IMR-90 (cell line): Measurements from ENCODE around the gene COX19. TPM values are rescaled to one million over a fixed set of nuclear protein-coding genes. Genes with fewer than 3 reads are reported as not detected.

Source experiments
- ATAC-seq: fragments of 200-7000 bp; cut with Tn5 transposase; 2 replicates; pipeline ENCODE4 v1.9.1; 2020; ENCODE audit warnings: low read depth, mild to moderate bottlenecking, moderate library complexity
- BruUV-seq: library from RNA; stranded (reverse); fragments of 400-500 nt; replicated peaks from 2 replicates; lab custom pipeline; 2021; lab: Mats Ljungman, UMichigan
- CTCF ChIA-PET: fragments of 300-600 bp; formaldehyde crosslinking; extraction: SDS; loops from one replicate; lab custom pipeline; 2021; ENCODE audit warnings: antibody characterized with exemption; lab: Yijun Ruan, JAX
- POLR2A ChIA-PET: fragments of 300-600 bp; sonication (Branson Sonifier 250); formaldehyde crosslinking; loops from one replicate; lab custom pipeline; 2022; ENCODE audit warnings: antibody characterized with exemption; ENCODE audit not compliant: unreplicated experiment; lab: Charles Lee
- DNase-seq: peaks from one replicate; pipeline ENCODE4 v3.0.0; 2013
- H2AFZ ChIP-seq: replicated peaks from 2 replicates; pipeline ENCODE3; 2013; ENCODE audit warnings: low read length, mild to moderate bottlenecking; ENCODE audit not compliant: poor library complexity
- H2AK5ac ChIP-seq: 2 replicates; pipeline ENCODE4 v1.6.1; 2013; ENCODE audit warnings: low read depth, low read length, inconsistent platforms
- H2AK9ac ChIP-seq: replicated peaks from 2 replicates; pipeline ENCODE3; 2013; ENCODE audit warnings: mild to moderate bottlenecking, low read depth, low read length, moderate library complexity; ENCODE audit not compliant: poor library complexity
- H2BK120ac ChIP-seq: 2 replicates; pipeline ENCODE4 v1.6.1; 2013; ENCODE audit warnings: low read depth, low read length, inconsistent platforms
- H2BK15ac ChIP-seq: 3 replicates; pipeline ENCODE4 v1.6.1; 2013; ENCODE audit warnings: low read depth, low read length, inconsistent platforms
- H2BK20ac ChIP-seq: 2 replicates; pipeline ENCODE4 v1.6.1; 2013; ENCODE audit warnings: low read depth, mild to moderate bottlenecking, inconsistent platforms, low read length, moderate library complexity
- H2BK5ac ChIP-seq: 2 replicates; pipeline ENCODE4 v1.6.1; 2013; ENCODE audit warnings: mild to moderate bottlenecking, low read depth, low read length, inconsistent platforms; ENCODE audit not compliant: poor library complexity, severe bottlenecking
- H3K14ac ChIP-seq: replicated peaks from 2 replicates; pipeline ENCODE4 v1.6.1; 2013; ENCODE audit warnings: low read depth, low read length, inconsistent platforms
- H3K18ac ChIP-seq: 2 replicates; pipeline ENCODE4 v1.6.1; 2013; ENCODE audit warnings: low read depth, low read length, control low read depth
- H3K23ac ChIP-seq: 2 replicates; pipeline ENCODE4 v1.6.1; 2013; ENCODE audit warnings: low read depth, low read length, inconsistent platforms
- H3K27ac ChIP-seq: 2 replicates; pipeline ENCODE4 v1.5.1; 2013; ENCODE audit warnings: mild to moderate bottlenecking, control low read depth, low read length; ENCODE audit not compliant: insufficient read depth
- H3K27me3 ChIP-seq: 2 replicates; pipeline ENCODE4 v1.6.1; 2013; ENCODE audit warnings: low read length; ENCODE audit not compliant: control insufficient read depth, insufficient read depth
- H3K36me3 ChIP-seq: 2 replicates; pipeline ENCODE4 v1.6.1; 2013; ENCODE audit warnings: low read length, mixed read lengths; ENCODE audit not compliant: control insufficient read depth, insufficient read depth
- H3K4ac ChIP-seq: 2 replicates; pipeline ENCODE4 v1.6.1; 2013; ENCODE audit warnings: low read depth, low read length, inconsistent platforms
- H3K4me1 ChIP-seq: 2 replicates; pipeline ENCODE4 v1.6.1; 2013; ENCODE audit warnings: low read length, mixed read lengths; ENCODE audit not compliant: control insufficient read depth, insufficient read depth
- H3K4me2 ChIP-seq: 2 replicates; pipeline ENCODE4 v1.6.1; 2013; ENCODE audit warnings: low read depth, mild to moderate bottlenecking, control low read depth, low read length, moderate library complexity
- H3K4me3 ChIP-seq: 2 replicates; pipeline ENCODE4 v1.5.1; 2013; ENCODE audit warnings: low read depth, mild to moderate bottlenecking, control low read depth, low read length, moderate library complexity; ENCODE audit not compliant: insufficient read depth
- H3K56ac ChIP-seq: 2 replicates; pipeline ENCODE4 v1.6.1; 2013; ENCODE audit warnings: low read length, inconsistent platforms; ENCODE audit not compliant: insufficient read depth; ENCODE audit errors: extremely low read depth
- H3K79me1 ChIP-seq, 2 experiments: 2 replicates each; pipeline ENCODE4 v1.6.1; 2013; ENCODE audit warnings: low read length in 2 of 2, inconsistent platforms in 1 of 2, low read depth in 1 of 2
- H3K9ac ChIP-seq: 2 replicates; pipeline ENCODE4 v1.6.1; 2013; ENCODE audit warnings: low read depth, low read length, control low read depth
- H3K9me1 ChIP-seq: 2 replicates; pipeline ENCODE4 v1.6.1; 2013; ENCODE audit warnings: low read length, inconsistent platforms; ENCODE audit not compliant: insufficient read depth
- H3K9me3 ChIP-seq: 2 replicates; pipeline ENCODE4 v1.6.1; 2013; ENCODE audit warnings: low read length; ENCODE audit not compliant: control insufficient read depth, insufficient read depth
- H4K20me1 ChIP-seq: 2 replicates; pipeline ENCODE4 v1.6.1; 2013; ENCODE audit warnings: low read length, inconsistent platforms; ENCODE audit not compliant: insufficient read depth
- H4K5ac ChIP-seq: 2 replicates; pipeline ENCODE4 v1.6.1; 2013; ENCODE audit warnings: mild to moderate bottlenecking, low read depth, low read length, control low read depth
- H4K8ac ChIP-seq, 2 experiments: 2 replicates each; pipeline ENCODE4 v1.6.1; 2013; ENCODE audit warnings: low read depth in 2 of 2, low read length in 2 of 2, control low read depth in 1 of 2, inconsistent platforms in 1 of 2
- H4K91ac ChIP-seq: 2 replicates; pipeline ENCODE4 v1.6.1; 2013; ENCODE audit warnings: low read depth, low read length, inconsistent platforms; ENCODE audit not compliant: insufficient read depth
- CEBPB ChIP-seq: IDR thresholded peaks from 2 replicates; pipeline ENCODE4 v1.6.1; 2012; ENCODE audit warnings: low read depth, low read length, improper control_type of control experiment
- MAFK ChIP-seq: IDR thresholded peaks from 2 replicates; pipeline ENCODE4 v1.6.1; 2012; ENCODE audit warnings: low read depth, low read length, improper control_type of control experiment
- RAD21 ChIP-seq: IDR thresholded peaks from 2 replicates; pipeline ENCODE4 v1.6.1; 2012; ENCODE audit warnings: low read length, improper control_type of control experiment
- RFX5 ChIP-seq: IDR thresholded peaks from 2 replicates; pipeline ENCODE4 v1.8.0; 2012; ENCODE audit warnings: low read depth, mild to moderate bottlenecking, low read length, moderate library complexity
- SMC3 ChIP-seq: fragments of 150-350 bp; IDR thresholded peaks from 2 replicates; pipeline ENCODE4 v1.6.1; 2016; ENCODE audit warnings: low read depth, mild to moderate bottlenecking, antibody characterized with exemption, low read length, moderate library complexity
- WGBS, 2 experiments: methylation state at CpG; one replicate each; pipeline versions ENCODE4 v1.1.5 to v1.1.7; 2013; ENCODE audit warnings: missing lambda C conversion rate in 2 of 2; ENCODE audit not compliant: insufficient read length in 1 of 2; ENCODE audit errors: extremely low coverage in 2 of 2; 5-methylcytosine and 5-hydroxymethylcytosine counted together
- dilution Hi-C: fragments of 300-500 bp; cut with HindIII; formaldehyde crosslinking; loops from one replicate; pipeline ENCODE4 v1.14.3; 2018; ENCODE audit warnings: low sequenced_read_pairs; ENCODE audit not compliant: unreplicated experiment
- in situ Hi-C: fragments of 300-500 bp; cut with MboI; formaldehyde crosslinking; loops from 3 replicates; pipeline ENCODE4 v1.14.3; 2019; ENCODE audit warnings: low sequenced_read_pairs, inconsistent platforms, mixed read lengths
- intact Hi-C: fragments of 100-400 bp; cut with micrococcal nuclease; formaldehyde crosslinking; loops from 2 replicates; pipeline ENCODE4 v1.10.0; 2022
- polyA plus RNA-seq, 3 experiments: library from polyadenylated mRNA; depleted of rRNA; stranded (reverse); fragments of >200 nt; gene quantifications; 2 replicates each; pipeline ENCODE4 v1.2.3, GENCODE V29; 2012; ENCODE audit warnings: low replicate concordance in 1 of 3
- total RNA-seq: library from RNA; depleted of rRNA; stranded (reverse); fragments of >200 nt; gene quantifications from 2 replicates; pipeline ENCODE4 v1.2.3, GENCODE V29; 2012

Gene COX19
- total and polyA plus RNA-seq, 2 of the 4 experiments (the other 2 are of a cell fraction), result 3.9 to 7.3 TPM

GRCh38 chr7:1021931-1022330 is 46.6 kb upstream of the COX19 start:
- Histone ChIP-seq H4K91ac (no peak overlapping the region), H3K56ac (no peak overlapping the region), H3K9me1 (peaks cover 5% of the 10 kb centered on the region; the same call in 1 of the 2 replicates), H4K20me1 (peaks cover 50% of the 10 kb centered on the region), H3K79me1 (peaks cover 15 to 77% of the 10 kb centered on the region in 2 experiments), H3K14ac (no peak overlapping the region), H3K23ac (no peak overlapping the region), H3K9ac (no peak overlapping the region), H3K18ac (no peak overlapping the region), H2BK15ac (no peak overlapping the region), H3K4me3 (no peak overlapping the region), H3K36me3 (peaks cover 38% of the 10 kb centered on the region), H4K8ac (no peak overlapping the region), H2BK5ac (no peak overlapping the region), H2AK5ac (no peak overlapping the region), H2BK120ac (no peak overlapping the region), H2AFZ (no peak overlapping the region), H3K27me3 (no peaks in the 10 kb centered on the region), H3K9me3 (peaks cover 3% of the 10 kb centered on the region; the same call in 1 of the 2 replicates), H3K4me1 (no peaks in the 10 kb centered on the region; the same call in 1 of the 2 replicates), H2AK9ac (no peak overlapping the region), H3K4ac (no peak overlapping the region), H3K4me2 (no peak overlapping the region), H2BK20ac (no peak overlapping the region), H4K5ac (no peak overlapping the region), H3K27ac (no peak overlapping the region)
- 97% methylated on average over 22 of the region's 25 CpGs; no CpG with 5 or more reads in 1 of the 2 experiments for WGBS, 2 experiments
- dilution Hi-C loops (no loop called here), intact Hi-C loops (no loop called here), in situ Hi-C loops (no loop called here)
- ATAC-seq, result no peak
- DNase-seq, result no peak
- CTCF ChIA-PET, result no interaction called here
- no TSS peak for BruUV-seq
- TF ChIP-seq CEBPB (no peak), RFX5 (no peak), SMC3 (no peak), MAFK (no peak), RAD21 (no peak)
- POLR2A ChIA-PET, result no interaction called here
